GM19099 (cell line): ENCODE results near the gene HOXC13.

Experiments
- POLR2A ChIP-seq: IDR thresholded peaks from 3 replicates; pipeline ENCODE4 v1.6.1; 2011; ENCODE audit warnings: low read depth; ENCODE audit not compliant: insufficient read length; ENCODE audit errors: extremely low read depth

The HOXC13 gene

DNA sequence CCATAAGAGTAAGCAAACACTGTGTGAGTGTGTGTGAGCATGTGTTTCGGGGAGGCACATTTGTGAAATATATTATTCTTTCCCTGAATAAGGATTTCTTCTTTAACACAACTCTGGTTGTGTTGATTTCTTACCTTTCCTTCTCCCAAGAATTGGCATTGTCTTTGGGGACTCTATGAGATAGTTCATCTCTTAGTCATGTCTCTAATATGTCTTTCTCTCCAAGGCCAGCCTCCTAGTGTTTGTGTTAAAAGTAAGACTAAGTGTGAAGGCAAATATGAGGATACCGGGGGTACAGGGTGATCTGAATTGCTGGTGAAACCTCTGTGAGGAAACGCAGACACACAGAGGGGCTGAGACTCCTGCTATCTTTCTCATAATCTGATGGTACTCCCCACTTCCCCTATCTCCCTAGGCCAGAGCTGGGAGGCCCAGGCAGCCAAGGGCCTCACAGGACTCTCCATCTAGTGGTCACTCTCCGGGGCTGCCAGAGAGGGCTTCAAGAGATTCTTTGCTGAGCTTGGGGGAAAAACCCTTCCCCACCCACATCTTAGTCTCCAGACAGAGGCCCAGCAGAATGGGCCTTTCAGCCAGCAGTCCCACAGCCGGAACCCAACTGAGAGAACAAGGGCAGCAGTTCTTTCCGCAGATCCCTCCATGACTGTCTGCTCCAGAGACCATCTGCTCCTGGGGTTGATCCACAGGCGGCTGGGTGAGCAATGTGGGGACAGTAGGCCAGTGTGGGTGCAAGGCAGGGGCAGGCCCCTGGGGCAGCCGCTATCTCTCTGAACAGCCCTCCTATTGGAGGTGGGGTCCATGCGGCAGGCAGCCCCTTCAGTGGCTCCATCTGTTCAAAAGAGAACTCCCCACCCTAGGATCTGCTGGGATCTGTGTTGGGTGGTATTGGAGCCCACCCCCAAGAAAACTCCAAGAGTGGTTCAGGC is 10.3 kb downstream of the HOXC13 start:
- TF ChIP-seq POLR2A = no peak

DNA sequence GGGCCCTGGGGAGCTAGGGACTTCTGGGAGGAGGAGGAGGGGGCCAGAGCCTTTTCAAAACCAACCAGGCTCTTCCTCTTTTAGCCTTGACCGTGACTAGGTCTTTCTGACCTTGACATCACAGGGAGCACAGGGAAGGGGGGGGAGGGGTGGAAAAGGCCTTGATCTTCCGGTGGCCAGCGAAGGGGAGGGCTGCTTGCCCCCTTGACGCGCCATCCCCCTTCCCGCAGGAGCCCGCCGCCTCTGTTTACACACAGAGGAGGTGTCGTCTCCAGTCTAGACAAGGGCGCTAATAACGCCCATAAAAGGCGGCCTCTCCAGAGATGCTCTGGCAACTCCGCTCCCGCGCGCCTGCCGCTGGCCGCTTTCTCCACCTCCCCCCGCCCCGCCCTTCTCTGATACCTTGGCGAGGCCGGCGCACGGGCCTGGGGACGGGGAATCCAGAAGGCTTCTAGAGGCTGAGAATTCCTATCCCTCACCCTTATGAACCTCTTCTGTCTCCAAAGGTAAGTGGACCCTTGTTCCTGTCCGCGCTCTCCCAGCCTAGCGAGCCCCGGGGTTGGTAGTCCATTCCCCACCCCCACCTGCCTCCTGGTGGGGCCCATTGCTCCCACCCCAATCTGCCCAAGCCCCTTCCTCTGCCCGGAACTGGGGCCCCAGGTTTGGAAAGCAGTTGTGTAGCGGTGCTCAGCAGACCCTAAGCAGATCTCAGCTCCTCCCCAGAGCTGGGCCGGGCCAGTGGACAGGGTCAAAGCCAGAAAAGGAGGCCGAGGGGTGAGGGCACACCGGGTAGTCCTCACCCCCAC is 11.2 kb downstream of the HOXC13 start:
- no peak for TF ChIP-seq POLR2A

DNA sequence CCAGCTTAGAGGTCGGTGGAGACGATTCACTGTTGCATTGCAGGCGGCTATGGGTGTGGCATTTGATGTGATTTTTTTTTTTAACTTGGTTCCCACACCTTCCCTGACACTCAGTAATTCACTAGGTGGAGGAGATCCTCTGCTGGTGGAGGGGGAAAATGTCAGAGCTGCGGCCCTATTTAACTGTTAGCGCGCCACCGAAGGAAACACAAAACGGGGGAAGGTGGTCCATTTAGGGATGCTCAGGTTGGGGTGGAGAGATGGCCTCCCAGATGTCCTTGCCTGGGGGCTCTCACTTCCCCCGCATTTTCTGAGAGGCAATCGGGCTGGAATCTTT is 11.8 kb downstream of the HOXC13 start:
- no peak for TF ChIP-seq POLR2A

DNA sequence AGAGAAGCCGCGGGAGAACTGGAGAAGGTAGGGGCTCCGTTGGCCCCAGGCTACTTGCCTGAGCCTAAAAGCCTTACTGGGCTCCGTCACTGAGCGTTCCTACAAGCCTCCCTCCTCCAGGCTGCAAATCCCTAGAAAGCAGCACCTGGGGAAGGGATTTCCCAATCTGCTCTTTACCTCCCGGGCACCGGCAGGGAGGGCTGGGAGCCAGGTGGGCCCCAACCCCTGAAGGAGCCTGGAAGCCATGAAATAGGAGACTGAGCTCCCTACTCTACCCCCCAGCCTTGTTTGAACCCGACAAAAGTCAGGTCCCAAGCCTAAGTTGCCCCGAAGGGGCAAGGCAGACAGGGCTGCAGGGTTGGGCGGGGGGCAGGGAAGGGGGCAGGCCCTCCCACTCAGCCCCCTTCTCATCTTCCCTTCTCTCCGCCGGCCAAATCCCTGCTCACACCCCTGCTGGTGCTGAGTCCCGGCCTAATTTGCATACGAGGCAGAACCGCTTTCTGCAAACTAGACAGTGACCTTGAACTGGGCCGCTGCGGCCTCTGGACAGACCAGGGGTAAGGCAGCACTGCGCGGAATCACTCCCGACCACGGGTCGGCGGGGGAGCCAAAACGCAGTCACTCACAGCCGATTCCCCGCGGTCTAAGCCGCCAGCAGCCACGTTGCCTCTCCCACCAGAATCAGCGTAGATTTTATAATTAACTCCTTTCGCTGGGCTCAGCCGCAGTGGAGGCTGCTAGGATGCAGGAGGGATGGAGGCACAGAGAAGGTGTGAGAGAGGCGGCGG is 12.4 kb downstream of the HOXC13 start:
- no peak for TF ChIP-seq POLR2A

DNA sequence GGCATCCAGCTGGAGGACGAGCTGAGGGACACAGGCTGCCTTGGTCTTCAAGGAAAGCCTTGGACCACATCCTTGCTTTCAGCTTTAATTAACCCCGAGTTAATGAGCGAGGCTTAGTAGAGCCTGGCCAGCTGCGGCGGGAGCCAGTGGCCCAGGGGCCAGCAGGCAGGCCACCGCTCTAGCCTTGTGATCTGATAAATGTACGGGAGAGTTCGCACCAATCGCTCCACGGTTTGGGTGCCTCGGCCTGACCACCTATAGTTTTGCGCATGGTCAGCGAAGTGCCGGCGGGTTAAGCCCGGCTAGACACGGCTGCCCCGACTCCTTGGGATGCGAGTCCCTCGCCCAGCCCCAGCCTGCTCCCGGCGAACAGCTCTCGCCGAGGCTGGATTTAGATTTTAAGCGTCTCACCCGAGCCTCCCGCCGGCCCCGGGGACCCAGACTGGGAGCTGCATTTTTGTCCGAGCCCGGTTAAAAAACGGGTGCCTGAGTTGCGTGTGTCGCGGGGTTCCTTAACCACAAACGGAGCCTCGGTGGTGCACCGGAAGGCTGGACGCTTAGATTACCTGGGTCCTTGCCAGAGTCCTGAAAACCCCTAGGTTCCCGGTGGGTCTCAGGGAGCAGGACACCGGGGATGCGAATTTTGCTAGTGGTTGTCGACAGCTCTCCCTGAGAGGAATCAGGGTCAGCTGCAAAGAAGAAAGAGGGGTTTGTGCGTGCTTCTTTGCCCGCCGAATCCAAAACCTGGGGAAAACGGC is 13.1 kb downstream of the HOXC13 start:
- no peak for TF ChIP-seq POLR2A

DNA sequence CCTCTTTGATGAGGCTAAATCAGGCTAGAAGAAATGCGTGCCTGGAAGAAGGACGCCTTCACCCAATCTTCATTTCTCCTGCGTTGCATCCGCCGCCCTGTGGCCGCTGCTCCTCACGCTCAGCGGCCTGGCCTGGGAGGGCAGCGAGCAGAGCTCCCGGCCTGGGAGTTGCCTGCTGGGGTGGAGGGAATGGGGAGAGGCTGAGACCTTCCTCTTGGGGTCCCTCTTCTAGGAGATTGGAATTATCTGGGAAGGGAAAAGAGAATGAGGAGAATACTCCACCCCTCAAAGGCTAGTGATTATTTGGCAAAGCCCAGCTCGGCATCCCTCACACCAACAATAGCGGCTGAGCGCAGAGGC is 13.7 kb downstream of the HOXC13 start:
- no peak for TF ChIP-seq POLR2A

DNA sequence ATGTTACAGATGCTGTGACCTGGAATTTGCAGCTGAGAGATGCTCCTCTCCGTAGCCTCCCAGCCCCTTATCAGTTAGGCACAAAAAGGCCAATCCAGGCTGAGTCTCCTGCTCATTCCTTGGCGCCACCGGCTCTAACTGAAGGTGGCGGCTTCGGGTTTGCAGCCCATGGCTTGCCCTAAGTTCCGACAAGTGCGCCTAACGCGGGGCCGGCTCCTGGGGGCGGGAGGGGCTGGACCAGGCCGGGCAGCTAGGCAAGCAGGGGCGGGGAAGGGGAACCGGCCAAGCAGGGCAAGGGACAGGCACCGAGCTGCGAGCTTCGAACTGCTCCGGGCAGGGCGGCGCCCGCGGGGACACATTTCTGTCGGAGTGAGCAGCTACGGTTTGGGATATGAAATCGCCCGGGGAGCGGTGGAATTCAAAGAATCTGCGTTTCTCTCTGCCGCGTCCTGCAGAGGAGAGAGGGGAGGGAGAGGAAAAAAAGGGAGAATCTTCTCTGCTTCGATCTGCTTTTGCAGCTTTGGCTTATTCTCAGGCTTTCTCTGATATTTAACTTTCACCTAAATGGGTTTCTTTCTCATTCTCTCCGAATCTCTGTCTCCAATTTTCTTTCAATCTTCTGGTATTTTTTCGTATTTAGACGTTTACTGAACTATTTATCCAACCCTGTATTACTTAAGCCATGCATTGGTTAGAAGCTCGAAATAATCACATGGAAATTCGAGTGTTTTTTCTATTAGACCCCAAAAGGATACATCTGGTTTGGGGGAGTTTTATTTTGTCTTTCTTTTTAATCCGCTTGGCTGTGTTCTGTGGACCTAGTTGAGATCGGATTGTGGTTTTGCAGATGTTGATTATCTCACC is 14.5 kb downstream of the HOXC13 start:
- no peak for TF ChIP-seq POLR2A

DNA sequence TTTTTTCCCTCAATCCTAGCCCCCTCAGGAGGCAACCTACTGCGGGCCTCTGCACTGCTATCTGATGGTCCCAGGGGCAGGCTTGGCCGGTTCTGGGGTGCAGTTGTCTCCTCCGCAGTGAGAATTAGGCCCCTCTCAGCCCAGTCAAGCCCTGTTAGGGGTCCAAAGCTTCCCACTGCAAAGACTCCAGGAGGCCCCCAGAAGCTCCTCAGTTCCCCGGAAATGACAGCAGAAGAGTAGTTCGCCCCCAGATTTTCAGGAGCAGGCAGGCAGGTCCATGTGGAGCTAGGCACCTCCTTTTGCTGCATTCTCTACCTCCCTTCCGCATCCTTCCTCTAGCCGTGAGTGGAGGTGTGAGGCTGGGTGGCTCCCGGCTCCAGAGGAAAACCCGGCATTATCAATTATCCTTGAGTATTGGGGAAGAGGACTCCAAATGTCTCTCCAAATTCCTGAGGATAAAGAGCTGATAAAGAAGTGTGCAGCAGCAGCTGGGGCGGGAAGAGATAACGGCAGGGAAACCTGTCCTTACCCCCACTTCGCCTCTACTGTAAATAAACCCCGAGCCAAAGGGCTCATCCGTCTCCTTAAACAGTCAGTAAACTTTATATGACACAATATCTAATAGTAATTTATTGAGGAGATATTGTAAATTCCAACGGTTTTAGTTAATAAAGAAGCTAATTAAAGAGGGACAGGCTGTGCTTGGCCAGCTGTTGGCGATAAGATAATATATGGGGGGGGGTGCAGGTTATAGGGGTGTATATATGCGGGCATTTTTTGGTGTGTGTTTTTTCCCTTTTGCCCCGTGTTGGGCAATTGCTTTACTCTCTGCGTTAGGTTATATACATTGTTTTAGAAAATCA is 15.4 kb downstream of the HOXC13 start:
- TF ChIP-seq POLR2A = no peak

DNA sequence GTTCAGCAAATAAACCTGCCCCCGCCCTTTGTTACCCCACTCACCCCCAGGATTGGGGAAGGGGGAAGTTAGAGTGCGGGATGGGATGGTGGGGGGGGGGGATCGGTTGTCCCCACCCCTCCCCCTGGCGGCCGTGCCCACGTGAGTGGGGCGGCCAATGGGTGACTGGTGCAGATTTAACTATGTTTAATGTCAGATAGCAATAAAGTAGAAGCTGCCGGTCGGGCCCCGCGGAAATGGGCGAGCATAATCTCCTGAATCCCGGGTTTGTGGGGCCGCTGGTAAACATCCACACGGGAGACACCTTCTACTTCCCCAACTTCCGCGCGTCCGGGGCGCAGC is 16.0 kb downstream of the HOXC13 start, which contains the start of gene HOXC12:
TSS of gene HOXC12 (plus strand) at position 210 of the 342 bp plus-strand sequence. CDS start at position 237, 27 bp downstream.
- no peak for TF ChIP-seq POLR2A

DNA sequence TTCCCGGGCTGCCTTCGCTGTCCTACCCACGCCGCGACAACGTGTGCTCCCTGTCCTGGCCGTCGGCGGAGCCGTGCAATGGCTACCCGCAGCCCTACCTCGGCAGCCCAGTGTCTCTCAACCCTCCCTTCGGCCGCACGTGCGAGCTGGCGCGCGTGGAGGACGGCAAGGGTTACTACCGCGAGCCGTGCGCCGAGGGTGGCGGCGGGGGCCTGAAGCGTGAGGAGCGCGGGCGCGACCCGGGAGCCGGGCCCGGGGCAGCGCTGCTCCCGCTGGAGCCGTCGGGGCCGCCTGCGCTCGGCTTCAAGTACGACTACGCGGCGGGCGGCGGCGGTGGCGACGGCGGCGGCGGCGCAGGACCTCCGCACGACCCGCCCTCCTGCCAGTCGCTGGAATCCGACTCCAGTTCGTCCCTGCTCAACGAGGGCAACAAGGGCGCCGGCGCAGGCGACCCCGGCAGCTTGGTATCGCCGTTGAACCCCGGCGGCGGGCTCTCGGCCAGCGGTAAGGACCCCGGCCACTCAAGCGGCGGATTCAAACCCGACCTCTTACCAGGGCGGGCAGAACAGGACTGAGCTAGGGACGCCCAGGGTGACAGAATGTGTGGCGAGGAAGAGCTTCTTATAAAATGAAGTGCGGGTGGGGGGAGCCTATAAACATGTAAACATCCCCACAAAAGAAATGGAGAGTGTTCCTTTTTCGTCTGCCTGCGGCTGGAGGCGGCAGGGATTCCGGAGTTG is 16.6 kb downstream of the HOXC13 start:
- no peak for TF ChIP-seq POLR2A

DNA sequence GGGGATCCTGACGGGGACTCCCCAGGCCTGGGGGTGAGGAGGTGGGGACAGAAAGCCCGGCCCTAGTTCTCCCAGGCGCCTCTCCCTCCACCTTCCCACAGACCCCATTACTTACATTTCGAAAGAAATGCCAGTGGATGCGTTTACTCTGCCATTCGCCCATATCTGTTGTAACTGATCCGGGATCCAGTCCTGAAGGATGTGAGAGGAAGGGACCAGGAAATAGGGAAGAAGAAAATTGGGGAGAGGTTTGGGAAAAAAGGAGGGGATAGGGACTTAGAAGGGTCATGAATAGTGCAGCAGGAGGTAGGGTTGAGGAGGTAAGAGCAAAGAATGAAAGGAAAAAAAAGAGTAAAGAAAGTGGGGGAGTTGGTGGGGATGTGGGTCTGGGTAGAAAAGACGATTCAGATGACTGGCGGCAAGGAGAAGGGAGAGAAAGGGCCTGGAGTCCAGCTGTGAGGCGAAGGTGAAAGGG is 17.2 kb downstream of the HOXC13 start:
- TF ChIP-seq POLR2A = no peak

DNA sequence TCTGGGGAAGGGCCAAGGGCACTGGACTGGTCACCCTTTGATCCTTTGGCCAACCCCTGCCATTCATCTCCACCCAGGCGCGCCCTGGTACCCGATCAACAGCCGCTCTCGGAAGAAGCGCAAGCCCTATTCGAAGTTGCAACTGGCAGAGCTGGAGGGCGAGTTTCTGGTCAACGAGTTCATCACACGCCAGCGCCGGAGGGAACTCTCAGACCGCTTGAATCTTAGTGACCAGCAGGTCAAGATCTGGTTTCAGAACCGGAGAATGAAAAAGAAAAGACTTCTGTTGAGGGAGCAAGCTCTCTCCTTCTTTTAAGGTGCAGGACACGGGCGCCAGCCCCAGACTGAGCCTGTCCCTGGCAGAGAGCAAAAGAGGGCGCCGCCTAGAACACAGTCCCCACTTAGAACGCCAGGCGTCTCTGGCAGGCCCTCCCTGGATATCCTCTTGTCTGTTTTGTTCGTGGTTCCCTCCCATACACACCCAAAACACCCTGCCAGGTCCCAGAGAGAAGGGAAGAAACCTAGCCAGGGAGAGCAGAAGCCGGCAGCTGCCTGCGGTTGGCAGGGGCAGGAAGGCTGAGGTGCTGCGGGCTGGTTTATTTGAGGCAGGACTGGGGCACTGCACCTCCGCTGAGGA is 17.7 kb downstream of the HOXC13 start:
- TF ChIP-seq POLR2A = no peak
